ENCODE measurements around the gene KCNH1. TPM values are rescaled to one million over a fixed set of nuclear protein-coding genes. Genes with fewer than 3 reads are reported as not detected.

The KCNH1 gene
- polyA plus RNA-seq, 2 donors: 0.06 to 0.08 TPM

GRCh38 chr1:210815641-210816550 is 318.1 kb downstream of the KCNH1 start:
- H3K4me3 ChIP-seq (ENCODE audit: low read depth in 1 of 2, low read length in 2 of 2): no peak overlapping the region
- H3K4me1 ChIP-seq (ENCODE audit: control insufficient read depth in 2 of 2, insufficient read depth in 2 of 2, low read length in 1 of 2): no peaks in the 10 kb centered on the region
- 75 to 82% methylated on average over 13 of the region's 13 CpGs for WGBS, 2 donors
- no peak overlapping the region for H3K27ac ChIP-seq (ENCODE audit: low read depth in 2 of 2, low read length in 1 of 2)
- H3K27me3 ChIP-seq (ENCODE audit: control insufficient read depth in 1 of 2, insufficient read depth in 2 of 2, low read length in 2 of 2): no peaks in the 10 kb centered on the region
- H3K9me3 ChIP-seq (ENCODE audit: control insufficient read depth in 2 of 2, insufficient read depth in 1 of 2, low read depth in 1 of 2, low read length in 1 of 2): no peaks in the 10 kb centered on the region
- H3K36me3 ChIP-seq (ENCODE audit: control insufficient read depth in 2 of 2, insufficient read depth in 2 of 2, low read length in 1 of 2): no peaks in the 10 kb centered on the region

- Histone ChIP-seq H3K9me3 (ENCODE audit: control insufficient read depth in 2 of 2, insufficient read depth in 1 of 2, low read depth in 1 of 2, low read length in 1 of 2) (no peaks in the 10 kb centered on the region), H3K36me3 (ENCODE audit: control insufficient read depth in 2 of 2, insufficient read depth in 2 of 2, low read length in 1 of 2) (no peaks in the 10 kb centered on the region), H3K4me1 (ENCODE audit: control insufficient read depth in 2 of 2, insufficient read depth in 2 of 2, low read length in 1 of 2) (no peaks in the 10 kb centered on the region), H3K27me3 (ENCODE audit: control insufficient read depth in 1 of 2, insufficient read depth in 2 of 2, low read length in 2 of 2) (no peaks in the 10 kb centered on the region), H3K27ac (ENCODE audit: low read depth in 2 of 2, low read length in 1 of 2) (no peak overlapping the region), H3K4me3 (ENCODE audit: low read depth in 1 of 2, low read length in 2 of 2) (no peak overlapping the region)
Measured at GRCh38 chr1:210814382-210815123, 319.4 kb downstream of the KCNH1 start.

- WGBS, 2 donors: 55 to 58% methylated on average over 4 of the region's 4 CpGs
- Histone ChIP-seq H3K9me3 (ENCODE audit: control insufficient read depth in 2 of 2, insufficient read depth in 1 of 2, low read depth in 1 of 2, low read length in 1 of 2) (no peaks in the 10 kb centered on the region), H3K4me3 (ENCODE audit: low read depth in 1 of 2, low read length in 2 of 2) (no peak overlapping the region), H3K27me3 (ENCODE audit: control insufficient read depth in 1 of 2, insufficient read depth in 2 of 2, low read length in 2 of 2) (no peaks in the 10 kb centered on the region), H3K4me1 (ENCODE audit: control insufficient read depth in 2 of 2, insufficient read depth in 2 of 2, low read length in 1 of 2) (peaks cover 0 to 2% of the 10 kb centered on the region in 2 donors), H3K27ac (ENCODE audit: low read depth in 2 of 2, low read length in 1 of 2) (no peak overlapping the region), H3K36me3 (ENCODE audit: control insufficient read depth in 2 of 2, insufficient read depth in 2 of 2, low read length in 1 of 2) (no peaks in the 10 kb centered on the region)
Measured at GRCh38 chr1:210801501-210801900, 332.4 kb downstream of the KCNH1 start.

GRCh38 chr1:210800756-210801155 is 333.2 kb downstream of the KCNH1 start:
- H3K4me3 ChIP-seq (ENCODE audit: low read depth in 1 of 2, low read length in 2 of 2): no peak overlapping the region
- WGBS, 2 donors: 49 to 52% methylated on average over 3 of the region's 3 CpGs
- H3K9me3 ChIP-seq (ENCODE audit: control insufficient read depth in 2 of 2, insufficient read depth in 1 of 2, low read depth in 1 of 2, low read length in 1 of 2): no peaks in the 10 kb centered on the region
- no peaks in the 10 kb centered on the region for H3K36me3 ChIP-seq (ENCODE audit: control insufficient read depth in 2 of 2, insufficient read depth in 2 of 2, low read length in 1 of 2)
- H3K27me3 ChIP-seq (ENCODE audit: control insufficient read depth in 1 of 2, insufficient read depth in 2 of 2, low read length in 2 of 2): no peaks in the 10 kb centered on the region
- H3K4me1 ChIP-seq (ENCODE audit: control insufficient read depth in 2 of 2, insufficient read depth in 2 of 2, low read length in 1 of 2): peaks cover 0 to 2% of the 10 kb centered on the region in 2 donors
- H3K27ac ChIP-seq (ENCODE audit: low read depth in 2 of 2, low read length in 1 of 2): no peak overlapping the region

- no peak overlapping the region for H3K27ac ChIP-seq (ENCODE audit: low read depth in 2 of 2, low read length in 1 of 2)
- no peaks in the 10 kb centered on the region for H3K27me3 ChIP-seq (ENCODE audit: control insufficient read depth in 1 of 2, insufficient read depth in 2 of 2, low read length in 2 of 2)
- H3K4me1 ChIP-seq (ENCODE audit: control insufficient read depth in 2 of 2, insufficient read depth in 2 of 2, low read length in 1 of 2): peaks cover 0 to 2% of the 10 kb centered on the region in 2 donors
- H3K4me3 ChIP-seq (ENCODE audit: low read depth in 1 of 2, low read length in 2 of 2): no peak overlapping the region
- 40 to 53% methylated on average over 4 of the region's 4 CpGs for WGBS, 2 donors
- H3K9me3 ChIP-seq (ENCODE audit: control insufficient read depth in 2 of 2, insufficient read depth in 1 of 2, low read depth in 1 of 2, low read length in 1 of 2): no peaks in the 10 kb centered on the region
- no peaks in the 10 kb centered on the region for H3K36me3 ChIP-seq (ENCODE audit: control insufficient read depth in 2 of 2, insufficient read depth in 2 of 2, low read length in 1 of 2)
Measured at GRCh38 chr1:210800301-210800700, 333.6 kb downstream of the KCNH1 start.

GRCh38 chr1:210797422-210797821 is 336.5 kb downstream of the KCNH1 start:
- 90 to 92% methylated on average over 8 of the region's 8 CpGs for WGBS, 2 donors
- H3K4me1 ChIP-seq (ENCODE audit: control insufficient read depth in 2 of 2, insufficient read depth in 2 of 2, low read length in 1 of 2): peaks cover 0 to 2% of the 10 kb centered on the region in 2 donors

GRCh38 chr1:210796421-210796820 is 337.5 kb downstream of the KCNH1 start:
- 80 to 91% methylated on average over 5 of the region's 5 CpGs for WGBS, 2 donors

More at GRCh38 chr1:210797422-210797821, 336.5 kb downstream of the KCNH1 start:
- no peaks in the 10 kb centered on the region for H3K9me3 ChIP-seq (ENCODE audit: control insufficient read depth in 2 of 2, insufficient read depth in 1 of 2, low read depth in 1 of 2, low read length in 1 of 2)
- no peak overlapping the region for H3K27ac ChIP-seq (ENCODE audit: low read depth in 2 of 2, low read length in 1 of 2)
- no peak overlapping the region for H3K4me3 ChIP-seq (ENCODE audit: low read depth in 1 of 2, low read length in 2 of 2)
- no peaks in the 10 kb centered on the region for H3K36me3 ChIP-seq (ENCODE audit: control insufficient read depth in 2 of 2, insufficient read depth in 2 of 2, low read length in 1 of 2)
- no peaks in the 10 kb centered on the region for H3K27me3 ChIP-seq (ENCODE audit: control insufficient read depth in 1 of 2, insufficient read depth in 2 of 2, low read length in 2 of 2)

GRCh38 chr1:210794445-210794844 is 339.5 kb downstream of the KCNH1 start:
- Histone ChIP-seq H3K27ac (ENCODE audit: low read depth in 2 of 2, low read length in 1 of 2) (no peak overlapping the region), H3K4me3 (ENCODE audit: low read depth in 1 of 2, low read length in 2 of 2) (no peak overlapping the region), H3K9me3 (ENCODE audit: control insufficient read depth in 2 of 2, insufficient read depth in 1 of 2, low read depth in 1 of 2, low read length in 1 of 2) (no peaks in the 10 kb centered on the region), H3K4me1 (ENCODE audit: control insufficient read depth in 2 of 2, insufficient read depth in 2 of 2, low read length in 1 of 2) (no peaks in the 10 kb centered on the region), H3K36me3 (ENCODE audit: control insufficient read depth in 2 of 2, insufficient read depth in 2 of 2, low read length in 1 of 2) (no peaks in the 10 kb centered on the region), H3K27me3 (ENCODE audit: control insufficient read depth in 1 of 2, insufficient read depth in 2 of 2, low read length in 2 of 2) (no peaks in the 10 kb centered on the region)
- 86% methylated on average over 1 of the region's 1 CpG for WGBS, 2 donors

More at GRCh38 chr1:210796421-210796820, 337.5 kb downstream of the KCNH1 start:
- Histone ChIP-seq H3K36me3 (ENCODE audit: control insufficient read depth in 2 of 2, insufficient read depth in 2 of 2, low read length in 1 of 2) (no peaks in the 10 kb centered on the region), H3K27ac (ENCODE audit: low read depth in 2 of 2, low read length in 1 of 2) (no peak overlapping the region), H3K27me3 (ENCODE audit: control insufficient read depth in 1 of 2, insufficient read depth in 2 of 2, low read length in 2 of 2) (no peaks in the 10 kb centered on the region), H3K4me1 (ENCODE audit: control insufficient read depth in 2 of 2, insufficient read depth in 2 of 2, low read length in 1 of 2) (peaks cover 0 to 2% of the 10 kb centered on the region in 2 donors), H3K9me3 (ENCODE audit: control insufficient read depth in 2 of 2, insufficient read depth in 1 of 2, low read depth in 1 of 2, low read length in 1 of 2) (no peaks in the 10 kb centered on the region), H3K4me3 (ENCODE audit: low read depth in 1 of 2, low read length in 2 of 2) (no peak overlapping the region)

GRCh38 chr1:210792250-210793102 is 341.5 kb downstream of the KCNH1 start:
- 53 to 54% methylated on average over 3 of the region's 3 CpGs for WGBS, 2 donors

More at GRCh38 chr1:210792250-210793102, 341.5 kb downstream of the KCNH1 start:
- Histone ChIP-seq H3K9me3 (ENCODE audit: control insufficient read depth in 2 of 2, insufficient read depth in 1 of 2, low read depth in 1 of 2, low read length in 1 of 2) (no peaks in the 10 kb centered on the region), H3K4me3 (ENCODE audit: low read depth in 1 of 2, low read length in 2 of 2) (no peak overlapping the region), H3K4me1 (ENCODE audit: control insufficient read depth in 2 of 2, insufficient read depth in 2 of 2, low read length in 1 of 2) (no peaks in the 10 kb centered on the region), H3K27me3 (ENCODE audit: control insufficient read depth in 1 of 2, insufficient read depth in 2 of 2, low read length in 2 of 2) (no peaks in the 10 kb centered on the region), H3K36me3 (ENCODE audit: control insufficient read depth in 2 of 2, insufficient read depth in 2 of 2, low read length in 1 of 2) (no peaks in the 10 kb centered on the region), H3K27ac (ENCODE audit: low read depth in 2 of 2, low read length in 1 of 2) (no peak overlapping the region)
